Activated T-cell treated with anti-CD3 and anti-CD28 coated beads for 48 hours (primary cell): ENCODE results near the gene UBE4B.
"Not testable (repeated sequence)": the region's sequence is repeated elsewhere in the genome, so short reads cannot be mapped to it uniquely, and the experiment has no call there.

Experiments
- DNase-seq: peaks from one replicate; pipeline ENCODE4 v3.0.0-alpha.2; 2020; ENCODE audit warnings: low read depth

UBE4B gene

DNA sequence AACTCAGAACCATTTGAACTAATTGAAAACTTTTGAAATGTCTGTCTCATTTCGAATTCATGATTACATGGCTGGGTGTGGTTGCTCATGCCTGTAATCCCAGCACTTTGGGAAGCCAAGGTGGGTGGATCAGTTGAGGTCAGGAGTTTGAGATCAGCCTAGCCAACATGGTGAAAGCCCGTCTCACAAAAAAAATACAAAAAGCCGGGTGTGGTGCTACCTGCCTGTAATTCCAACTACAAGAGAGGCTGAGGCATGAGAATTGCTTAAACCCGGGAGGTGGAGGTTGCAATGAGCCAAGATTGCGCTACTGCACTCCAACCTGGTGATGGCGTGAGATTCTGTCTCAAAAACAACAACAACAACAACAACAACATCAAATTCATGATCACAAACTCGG, 40.6 kb downstream of the UBE4B start:
- not testable (repeated sequence) for DNase-seq

DNA sequence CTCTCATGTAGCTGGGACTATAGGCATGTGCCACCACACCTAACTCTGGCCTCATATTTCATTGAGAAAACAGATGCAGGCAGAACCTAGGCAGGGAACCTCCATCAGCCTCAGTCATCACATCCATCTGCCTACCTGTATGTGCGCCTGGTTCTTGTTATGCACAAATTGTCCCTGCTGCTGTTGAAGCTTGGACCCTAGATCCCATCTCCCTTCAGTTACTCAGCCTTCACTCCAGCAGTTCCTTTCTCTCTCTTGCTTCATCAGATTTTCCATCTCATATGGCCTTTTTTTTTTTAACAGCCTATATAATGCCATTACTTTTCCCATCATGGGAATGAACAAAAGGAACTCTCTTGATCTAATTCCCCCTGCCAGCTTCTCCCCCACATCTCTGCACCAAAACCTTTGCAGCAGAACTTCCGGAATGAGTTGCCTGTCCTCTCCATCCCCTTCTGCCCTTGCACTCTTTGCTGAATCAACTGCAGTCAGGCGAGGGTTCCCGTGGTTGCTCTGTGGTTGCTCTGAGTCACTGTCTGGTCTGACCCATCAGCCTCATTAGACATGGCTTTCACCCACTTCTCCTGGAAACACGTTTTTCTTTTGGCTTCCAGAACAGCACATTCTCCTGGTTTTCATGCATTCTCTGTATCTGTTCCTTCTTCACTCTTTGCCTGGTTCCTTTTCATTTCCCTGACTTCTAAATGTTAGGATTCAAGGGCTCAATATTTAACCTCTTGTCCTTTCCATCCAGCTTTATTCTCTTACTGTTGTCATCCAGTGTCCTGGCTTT, 41.5 kb downstream of the UBE4B start:
- peak; percentile 68 for DNase-seq

DNA sequence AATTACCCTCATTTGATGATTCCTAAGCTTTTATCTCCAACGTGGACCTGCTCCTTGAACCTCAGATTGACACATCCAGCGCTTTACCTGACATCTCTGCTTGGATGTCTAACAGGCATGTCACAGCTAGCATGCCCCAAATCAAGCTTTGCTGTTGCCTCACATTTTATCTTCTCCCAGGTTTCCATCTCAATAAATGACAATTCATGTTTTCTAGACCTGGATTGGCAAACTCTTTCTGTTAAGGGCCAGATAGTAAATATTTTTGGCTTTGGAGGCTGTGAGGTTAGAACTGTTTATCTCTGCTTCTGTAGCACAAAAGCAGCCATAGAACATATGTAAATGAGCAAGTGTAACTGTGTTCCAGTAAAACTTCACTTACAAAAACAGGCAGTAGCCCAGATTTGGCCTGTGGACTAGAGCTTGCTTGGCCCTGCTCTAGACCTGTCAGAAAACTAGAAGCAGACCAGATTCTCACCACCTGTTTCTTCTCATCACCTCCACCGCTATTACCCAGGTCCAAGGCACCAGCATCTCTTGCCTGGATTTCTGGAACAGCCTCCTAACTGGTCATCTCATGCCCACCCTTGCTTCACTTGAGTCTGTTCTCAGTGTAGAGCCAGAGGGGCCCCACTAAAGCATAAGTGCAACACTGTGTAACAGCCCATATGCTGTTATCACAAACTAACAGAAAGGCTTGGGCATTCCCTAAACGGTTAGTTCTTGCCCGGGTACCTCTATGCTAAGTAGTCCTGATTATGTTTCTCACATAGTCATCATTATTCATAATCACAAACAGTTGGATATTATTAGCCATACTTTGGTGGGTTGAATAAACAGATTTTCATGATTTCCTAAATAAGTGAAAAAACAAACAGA, 42.3 kb downstream of the UBE4B start:
- DNase-seq, result no peak

DNA sequence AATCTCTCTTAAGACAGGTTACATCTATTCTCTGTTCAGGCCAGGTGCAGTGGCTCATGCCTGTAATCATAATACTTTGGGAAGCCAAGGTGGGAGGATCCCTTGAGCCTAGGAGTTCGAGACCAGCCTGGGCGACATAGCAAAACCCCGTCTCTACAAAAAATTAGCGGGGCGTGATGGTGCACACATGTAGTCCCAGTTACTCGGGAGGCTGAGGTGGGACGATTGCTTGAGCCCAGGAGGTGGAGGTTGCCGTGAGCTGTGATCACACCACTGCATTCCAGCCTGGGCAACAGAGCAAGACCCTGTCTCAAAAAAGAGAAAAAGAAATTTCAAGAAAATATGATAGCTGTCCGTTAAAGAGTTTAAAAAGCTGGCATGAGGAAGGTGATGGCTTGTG, 43.0 kb downstream of the UBE4B start:
- DNase-seq, result no peak

DNA sequence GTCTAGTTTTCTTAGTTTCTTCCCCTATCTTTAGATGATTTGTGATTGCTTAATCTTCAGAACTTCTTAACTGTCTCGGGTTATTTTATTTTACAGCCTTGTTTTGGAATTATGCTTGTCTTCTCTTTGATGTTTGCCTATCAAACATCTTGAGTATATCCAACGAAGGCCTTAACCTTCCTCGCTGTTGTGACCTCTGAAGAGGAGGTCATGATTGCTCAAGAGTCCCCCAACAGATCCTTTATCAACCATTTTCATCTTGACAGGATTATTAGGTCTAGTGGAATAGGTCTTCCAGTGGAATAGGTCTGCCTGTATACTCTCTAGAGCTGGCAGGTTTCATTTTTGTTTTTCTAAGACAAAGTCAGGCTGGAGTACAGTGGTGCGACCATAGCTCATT, 45.7 kb downstream of the UBE4B start:
- DNase-seq, result no peak

DNA sequence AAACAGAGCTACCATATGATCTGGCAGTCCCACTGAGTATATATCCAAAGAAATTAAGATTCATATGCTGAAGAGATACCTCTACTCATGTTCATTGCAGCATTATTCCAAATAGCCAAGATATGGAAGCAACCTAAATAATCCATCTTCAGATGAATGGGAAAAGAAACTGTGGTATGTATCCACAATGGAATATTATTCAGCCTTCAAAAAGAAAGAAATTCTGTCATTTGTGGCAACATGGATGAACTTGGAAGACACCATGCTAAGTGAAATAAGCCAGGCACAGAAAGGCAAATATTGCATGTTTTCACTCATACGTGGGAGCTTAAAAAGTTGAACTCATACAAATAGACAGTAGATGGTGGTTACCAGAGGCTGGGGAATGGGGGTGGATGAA, 47.8 kb downstream of the UBE4B start:
- no peak for DNase-seq

DNA sequence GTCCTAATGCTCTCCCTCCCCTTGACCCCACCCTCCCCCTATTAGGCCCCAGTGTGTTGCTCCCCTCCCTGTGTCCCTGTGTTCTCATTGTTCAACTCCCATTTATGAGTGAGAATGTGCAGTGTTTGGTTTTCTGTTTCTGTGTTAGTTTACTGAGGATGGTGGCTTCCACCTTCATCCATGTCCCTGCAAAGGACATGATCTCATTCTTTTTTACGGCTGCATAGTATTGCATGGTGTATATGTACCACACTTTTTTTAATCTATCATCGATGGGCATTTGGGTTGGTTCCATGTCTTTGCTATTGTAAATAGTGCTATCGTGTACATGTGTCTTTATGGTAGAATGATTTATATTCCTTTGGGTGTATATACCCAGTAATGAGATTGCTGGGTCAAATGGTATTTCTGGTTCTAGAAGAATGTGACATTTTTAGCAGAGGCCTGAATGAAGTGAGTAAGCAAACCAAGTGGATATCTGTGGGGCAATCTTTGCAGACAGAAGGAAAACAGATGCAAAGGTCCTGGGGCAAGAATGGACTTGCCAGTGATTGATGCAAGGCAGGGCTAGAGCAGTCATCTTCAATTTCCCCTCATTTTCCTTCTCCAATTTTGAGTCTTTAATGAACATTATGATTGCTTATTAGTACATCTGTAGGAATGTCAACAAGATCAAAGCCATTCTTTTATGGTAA, 50.2 kb downstream of the UBE4B start:
- DNase-seq, result no peak

DNA sequence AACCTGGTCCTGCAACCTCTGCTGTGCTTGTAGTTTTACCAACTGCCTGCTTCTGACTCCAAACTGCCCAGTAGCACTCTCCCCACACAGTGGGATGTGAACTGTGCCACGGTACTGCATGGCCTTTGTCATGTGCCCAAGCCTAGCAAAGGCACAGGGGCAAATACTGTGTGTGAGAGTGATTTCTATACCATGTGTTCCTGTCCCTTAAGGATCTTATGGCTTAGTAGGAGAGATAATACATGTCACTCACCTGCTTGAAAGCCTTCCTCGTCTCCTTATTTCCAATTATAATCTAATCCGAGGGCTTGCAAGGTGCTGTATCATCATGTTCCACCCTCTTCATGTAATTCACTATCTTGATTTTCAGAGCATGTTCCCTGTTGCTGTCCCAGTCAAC, 51.3 kb downstream of the UBE4B start:
- no peak for DNase-seq

DNA sequence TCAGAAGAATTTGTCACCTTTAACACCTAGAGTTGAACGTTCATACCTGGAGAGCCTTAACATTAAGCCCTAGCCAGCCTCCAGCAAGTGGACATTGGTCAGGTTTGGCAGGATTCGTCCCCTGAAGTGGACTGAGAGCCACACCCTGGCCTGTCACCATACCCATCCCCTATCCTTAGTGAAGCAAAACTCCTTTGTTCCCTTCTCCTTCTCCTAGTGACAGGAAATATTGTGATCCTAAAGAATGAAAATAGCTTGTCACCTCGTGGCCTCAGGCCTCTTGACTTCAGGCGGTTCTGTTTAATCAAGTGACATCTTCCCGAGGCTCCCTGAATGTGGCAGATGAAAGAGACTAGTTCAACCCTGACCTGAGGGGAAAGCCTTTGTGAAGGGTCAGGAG, 52.3 kb downstream of the UBE4B start:
- DNase-seq, result no peak

DNA sequence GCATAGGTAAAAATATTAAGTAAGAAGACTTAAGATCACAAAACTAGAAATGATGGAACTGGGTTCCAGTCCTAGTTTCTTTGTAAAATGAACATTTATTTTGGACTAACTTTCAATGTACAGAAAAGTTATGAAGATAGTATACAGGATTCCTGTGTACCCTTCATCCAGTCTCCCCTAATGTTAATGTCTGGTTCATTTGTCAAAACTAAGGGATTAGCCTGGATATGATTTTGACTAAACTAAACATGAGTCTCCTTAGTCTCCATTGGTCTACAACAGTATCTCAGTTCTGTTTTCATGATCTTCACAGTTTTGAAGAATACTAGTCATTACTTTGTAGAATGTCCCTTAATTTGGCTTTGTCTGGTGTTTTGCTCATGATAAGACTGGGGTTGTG, 54.5 kb downstream of the UBE4B start:
- no peak for DNase-seq

DNA sequence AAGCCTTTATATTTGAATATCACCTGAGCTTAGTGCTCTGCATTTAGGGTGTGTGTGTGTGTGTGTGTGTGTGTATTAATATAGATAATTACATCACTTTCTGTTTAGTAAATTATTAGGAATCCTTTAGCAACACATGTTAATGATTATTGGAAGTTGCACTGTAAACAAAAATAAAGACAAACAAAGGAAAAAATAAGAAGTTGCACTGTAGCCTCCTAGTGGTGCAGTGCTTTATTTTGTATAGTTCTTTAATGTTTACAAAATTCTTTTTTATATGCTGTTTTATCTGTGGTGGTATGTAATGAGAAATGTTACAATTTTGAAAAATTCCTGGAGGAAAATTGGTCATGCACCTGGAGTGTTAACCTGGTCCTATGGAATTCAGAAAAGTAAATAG, 69.2 kb downstream of the UBE4B start:
- DNase-seq, result no peak

DNA sequence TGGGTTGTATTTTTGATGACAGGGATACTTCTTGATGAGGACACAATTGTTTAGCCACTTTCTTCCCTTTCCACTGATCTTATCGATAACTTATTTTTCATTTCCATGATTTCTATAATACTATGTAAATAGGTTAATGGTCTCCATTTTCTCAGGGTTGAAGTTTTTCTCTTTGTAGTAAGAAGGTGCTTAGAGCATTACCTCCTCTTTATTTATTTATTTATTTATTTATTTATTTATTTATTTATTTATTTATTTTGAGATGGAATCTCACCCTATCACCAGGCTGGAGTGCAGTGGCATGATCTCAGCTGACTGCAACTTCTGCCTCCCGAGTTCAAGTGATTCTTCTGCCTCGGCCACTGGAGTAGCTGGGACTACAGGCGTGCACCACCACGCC, 70.4 kb downstream of the UBE4B start:
- no peak for DNase-seq

DNA sequence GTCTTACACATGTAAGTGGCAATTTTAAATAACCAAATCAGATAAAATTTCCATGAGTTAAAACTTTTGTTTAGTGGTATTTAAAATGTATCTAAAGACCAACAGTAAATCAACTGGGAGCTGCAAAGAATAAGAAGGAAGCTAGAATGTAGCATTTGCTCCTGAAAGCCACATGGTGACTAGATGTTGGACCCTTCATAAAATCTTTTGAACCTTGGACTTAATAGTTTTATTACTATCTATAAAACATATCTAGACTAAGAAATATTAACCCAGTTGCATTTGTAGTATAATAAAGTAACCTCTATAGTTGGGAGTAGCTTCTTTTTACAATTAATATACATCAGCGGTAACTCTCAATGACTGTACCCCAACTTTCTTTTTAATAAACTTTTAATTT, 72.1 kb downstream of the UBE4B start:
- no peak for DNase-seq

DNA sequence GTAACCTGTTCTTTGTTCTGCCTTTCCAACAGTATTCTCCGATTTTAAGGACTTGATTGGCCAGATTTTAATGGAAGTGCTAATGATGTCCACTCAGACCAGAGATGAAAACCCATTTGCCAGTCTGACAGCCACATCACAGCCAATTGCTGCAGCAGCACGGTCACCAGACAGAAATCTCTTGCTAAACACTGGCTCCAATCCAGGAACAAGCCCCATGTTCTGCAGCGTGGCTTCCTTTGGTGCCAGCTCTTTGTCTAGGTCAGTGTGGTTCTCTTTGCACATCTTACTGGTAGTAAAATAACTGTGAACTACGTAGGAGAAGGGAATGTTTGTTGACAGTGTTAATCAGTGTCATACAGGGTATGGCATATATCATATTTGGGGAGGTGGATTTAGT, 72.7 kb downstream of the UBE4B start:
- no peak for DNase-seq

DNA sequence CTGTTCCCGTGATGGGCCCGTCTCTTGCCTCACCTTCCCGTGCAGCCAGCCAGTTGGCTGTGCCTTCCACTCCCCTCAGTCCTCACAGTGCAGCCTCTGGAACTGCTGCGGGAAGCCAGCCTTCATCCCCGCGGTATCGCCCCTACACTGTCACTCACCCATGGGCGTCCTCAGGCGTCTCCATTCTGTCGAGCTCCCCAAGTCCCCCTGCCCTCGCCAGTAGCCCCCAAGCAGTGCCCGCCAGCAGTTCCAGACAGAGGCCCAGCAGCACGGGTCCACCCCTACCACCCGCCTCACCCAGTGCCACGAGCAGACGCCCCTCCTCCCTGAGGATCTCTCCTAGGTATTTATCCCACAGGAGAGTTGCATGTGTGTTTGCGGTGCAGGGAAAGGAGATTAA, 73.5 kb downstream of the UBE4B start:
- DNase-seq, result no peak

DNA sequence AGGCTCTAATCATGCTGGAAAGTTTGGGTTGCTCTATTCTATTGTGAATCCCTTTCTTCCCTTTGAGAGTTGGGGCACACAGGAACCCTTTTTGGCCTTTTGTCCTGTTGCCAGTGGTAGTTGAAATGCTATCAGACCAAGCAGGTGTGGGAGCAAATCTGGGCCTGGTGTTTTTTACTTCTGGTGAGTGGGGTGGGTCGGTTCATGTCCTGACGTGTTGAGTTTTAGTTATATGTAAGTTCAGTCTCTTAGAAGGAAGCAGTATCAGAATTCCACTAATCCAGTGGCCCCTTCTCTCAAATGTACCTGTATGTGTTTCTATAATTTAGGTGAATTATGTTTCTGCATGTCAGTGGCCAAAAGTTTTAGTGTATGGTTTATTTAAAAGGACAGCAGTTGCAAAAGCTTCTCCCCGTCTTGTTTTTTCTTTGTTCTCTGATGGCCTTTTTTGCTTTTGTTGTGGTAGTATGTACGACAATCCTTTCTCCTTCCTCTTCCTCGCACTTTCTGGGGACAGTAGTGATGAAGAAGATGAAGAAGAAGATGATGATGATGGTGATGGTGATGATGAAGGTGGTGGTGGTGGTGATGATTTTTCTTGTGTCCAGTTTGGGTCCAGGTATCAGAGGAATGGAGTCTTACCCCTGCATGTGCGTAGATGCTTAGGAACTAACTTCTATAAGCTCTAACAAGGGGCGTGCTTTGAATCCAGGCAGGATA, 74.2 kb downstream of the UBE4B start:
- DNase-seq, result no peak

DNA sequence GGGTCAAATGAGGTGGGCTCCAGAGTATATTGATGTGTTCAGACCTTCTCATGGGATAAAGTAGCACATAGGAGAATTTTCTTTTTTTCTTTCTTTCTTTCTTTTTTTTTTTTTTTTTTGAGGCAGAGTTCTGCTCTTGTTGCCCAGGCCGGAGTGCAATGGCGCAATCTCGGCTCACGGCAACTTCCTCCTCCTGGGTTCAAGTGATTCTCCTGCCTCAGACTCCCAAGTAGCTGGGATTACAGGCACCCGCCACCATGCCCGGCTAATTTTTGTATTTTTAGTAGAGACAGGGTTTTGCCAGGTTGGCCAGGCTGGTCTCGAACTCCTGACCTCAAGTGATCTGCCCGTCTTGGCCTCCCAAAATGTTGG, 74.7 kb downstream of the UBE4B start:
- DNase-seq, result not testable (repeated sequence)

DNA sequence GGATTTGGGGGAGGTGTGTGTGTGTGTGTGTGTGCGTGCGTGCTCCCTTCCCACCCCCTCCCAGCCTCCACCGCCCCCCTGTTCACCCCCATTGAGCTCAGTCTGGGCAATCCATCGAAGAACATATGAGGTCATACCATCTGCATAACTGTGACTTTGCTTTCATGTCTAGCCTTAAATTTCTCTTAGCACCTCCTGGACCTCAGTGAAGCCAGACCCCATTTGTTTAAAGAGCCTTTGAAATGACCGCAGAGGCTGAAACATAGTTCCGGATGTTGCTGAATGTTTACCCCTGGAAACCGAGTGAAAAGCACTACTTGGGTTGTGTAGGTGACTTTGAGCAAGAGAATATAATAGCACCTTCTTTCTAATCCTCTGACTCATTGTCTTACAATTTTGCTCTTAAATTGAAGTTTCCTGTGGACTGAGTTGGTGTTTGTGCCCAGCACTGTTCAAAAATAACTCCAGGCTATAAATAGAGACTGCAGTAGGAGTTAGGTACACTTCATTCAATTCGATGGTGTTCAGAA, 75.4 kb downstream of the UBE4B start:
- no peak for DNase-seq

DNA sequence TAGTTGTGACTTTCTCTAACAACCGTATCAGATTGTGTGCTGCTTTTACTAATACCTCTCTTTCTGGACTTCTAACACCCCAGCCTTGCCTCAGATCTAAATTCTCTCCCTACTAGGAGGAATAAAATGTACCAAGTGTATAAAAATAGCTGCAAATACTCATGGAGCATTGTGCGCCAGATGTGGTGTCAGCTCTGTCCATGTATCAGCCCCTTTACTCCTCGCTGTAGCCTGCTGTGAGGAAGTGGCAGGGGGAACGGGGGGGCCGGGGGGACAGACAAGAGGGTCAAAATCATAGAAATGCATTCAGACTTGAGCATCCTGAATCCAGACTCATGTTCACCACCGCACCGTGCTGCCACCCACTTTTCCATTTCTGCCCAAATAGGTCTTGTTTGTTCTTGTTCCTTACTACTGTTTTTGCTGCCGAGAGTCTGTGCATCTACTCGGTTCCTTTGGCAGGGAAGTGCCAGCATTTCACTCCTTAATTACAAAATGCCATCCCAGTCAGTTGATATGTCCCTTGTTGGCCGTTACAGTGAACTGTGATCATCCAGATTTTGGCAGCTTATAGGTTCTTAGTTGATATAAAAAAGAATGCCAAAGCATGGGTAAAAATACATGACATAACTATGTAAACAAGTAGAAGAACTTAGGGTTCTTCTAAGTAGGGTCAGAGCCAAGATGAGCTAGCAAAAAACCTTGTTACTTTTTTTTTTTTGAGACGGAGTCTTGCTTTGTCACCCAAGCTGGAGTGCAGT, 76.4 kb downstream of the UBE4B start:
- no peak for DNase-seq

DNA sequence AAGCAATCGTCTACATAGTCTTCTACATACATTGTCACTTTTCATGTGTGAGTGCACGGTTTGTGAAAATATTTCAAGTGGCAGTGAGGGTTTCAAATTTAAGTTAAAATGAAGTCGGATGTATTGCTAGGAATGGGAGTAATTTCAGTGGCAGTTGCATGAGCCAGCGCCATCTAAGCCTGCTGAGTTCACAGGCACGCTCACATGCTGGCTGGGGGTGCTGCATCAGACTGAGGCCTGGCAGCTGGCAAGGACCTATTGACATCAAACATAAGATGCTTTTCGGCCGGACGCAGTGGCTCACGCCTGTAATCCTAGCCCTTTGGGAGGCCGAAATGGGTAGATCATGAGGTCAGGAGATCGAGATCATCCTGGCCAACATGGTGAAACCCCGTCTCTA, 80.7 kb downstream of the UBE4B start:
- DNase-seq, result no peak

DNA sequence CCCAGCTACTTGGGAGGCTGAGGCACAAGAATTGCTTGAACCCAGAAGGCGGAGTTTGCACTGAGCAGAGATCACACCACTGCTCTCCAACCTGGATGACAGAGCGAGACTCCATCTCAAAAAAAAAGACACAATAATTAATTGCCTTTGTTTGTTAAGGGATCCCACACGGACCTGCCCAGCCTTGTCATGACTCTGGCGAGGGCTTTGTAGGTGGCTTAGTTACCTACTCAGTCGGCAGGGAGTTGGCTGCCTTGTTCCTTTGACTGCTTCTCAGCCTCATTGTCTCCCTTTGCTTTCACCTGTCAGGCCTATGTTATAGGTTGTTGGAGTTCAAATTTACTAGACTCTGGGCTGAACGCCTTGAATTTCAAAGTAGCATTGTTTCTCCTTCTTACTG, 82.0 kb downstream of the UBE4B start:
- no peak for DNase-seq
